Left lung (tissue), 10 donors: ENCODE measurements around the gene MAGEA6. TPM values are rescaled to one million over a fixed set of nuclear protein-coding genes. Genes with fewer than 3 reads are reported as not detected.

Experiments
- ATAC-seq: fragments of 200-7000 bp; cut with Tn5 transposase; one replicate; pipeline ENCODE4 v1.9.1; 2020; ENCODE audit warnings: moderate library complexity
- DNase-seq, 4 donors: peaks; one replicate each; pipeline ENCODE4 v3.0.0-alpha.2; 2013 to 2020
- H3K27ac ChIP-seq, 2 donors: fragments of 200-600 bp; sonication (generic) in 1 of 2; one replicate each; pipeline versions ENCODE4 v1.5.0 to v1.8.0; 2020 to 2021
- H3K27me3 ChIP-seq, 2 donors: fragments of 200-600 bp; sonication (generic) in 1 of 2; one replicate each; pipeline versions ENCODE4 v1.5.0 to v1.8.0; 2020 to 2021
- H3K36me3 ChIP-seq, 2 donors: fragments of 200-600 bp; sonication (generic) in 1 of 2; one replicate each; pipeline versions ENCODE4 v1.5.0 to v1.8.0; 2020 to 2021
- H3K4me1 ChIP-seq, 2 donors: fragments of 200-600 bp; one replicate each; pipeline ENCODE4 v1.8.0; 2021
- H3K4me3 ChIP-seq, 2 donors: fragments of 200-600 bp; sonication (generic) in 1 of 2; one replicate each; pipeline versions ENCODE4 v1.5.0 to v1.8.0; 2020 to 2021; ENCODE audit warnings: mild to moderate bottlenecking in 1 of 2
- H3K9me3 ChIP-seq, 2 donors: fragments of 200-600 bp; sonication (generic) in 1 of 2; one replicate each; pipeline versions ENCODE4 v1.5.0 to v1.8.0; 2020 to 2021
- CTCF ChIP-seq, 2 donors: fragments of 200-600 bp; sonication (generic) in 1 of 2; IDR thresholded peaks; one replicate each; pipeline versions ENCODE4 v1.5.0 to v1.8.0; 2021; ENCODE audit warnings: antibody characterized with exemption in 2 of 2
- intact Hi-C, 2 donors: fragments of 100-400 bp; cut with DNase I; formaldehyde crosslinking; loops; one replicate each; pipeline versions ENCODE4 v1.11.2 to v1.14.2; 2022
- polyA plus RNA-seq, 6 donors: library from polyadenylated mRNA; unstranded; fragments of 120-200 nt; gene quantifications; one replicate each; pipeline ENCODE4 v1.2.1, GENCODE V29; 2013; ENCODE audit not compliant: insufficient read length in 6 of 6
- total RNA-seq, 2 donors: library from RNA; stranded (reverse); fragmentation: NEBNext Ultra II Directional; extraction: Animal tissue kit (Norgen Biotek cat#: 25700); gene quantifications; one replicate each; pipeline ENCODE4 v1.2.1, GENCODE V29; 2021
- donor health status: DM: no; HTN: yes; CAD: no.
- donor health status: DM: no; HTN: no; CAD: no.

Gene MAGEA6
- total and polyA plus RNA-seq, 8 donors = not detected

- no peak for ATAC-seq
- Histone ChIP-seq H3K27ac (no peak within 1 kb of the TSS), H3K36me3 (no peaks in the 10 kb centered on the region), H3K9me3 (no peaks in the 10 kb centered on the region), H3K4me1 (no peaks in the 10 kb centered on the region), H3K27me3 (no peaks in the 10 kb centered on the region), H3K4me3 (no peak within 1 kb of the TSS)
- intact Hi-C loops = no loop called here
- DNase-seq = no peak
- no peak for TF ChIP-seq CTCF (IDR thresholded peaks at IDR 0.05)
Measured at GRCh38 chrX:152733261-152733975, 36.1 kb downstream of the MAGEA6 start, which contains the start of the genes CSAG1 and MAGEA12. CSAG1 (minus strand) TSS chrX:152733721; CDS start chrX:152732460, 1,261 bp downstream. MAGEA12 (plus strand) TSS chrX:152733757; CDS start chrX:152736162, 2,405 bp downstream.

GRCh38 chrX:152725409-152725808 is 44.1 kb downstream of the MAGEA6 start:
- TF ChIP-seq CTCF (IDR thresholded peaks at IDR 0.05) = no peak

More at GRCh38 chrX:152725409-152725808, 44.1 kb downstream of the MAGEA6 start:
- H3K4me3 ChIP-seq = no peak overlapping the region
- H3K27me3 ChIP-seq = no peaks in the 10 kb centered on the region
- ATAC-seq = no peak
- H3K36me3 ChIP-seq = no peaks in the 10 kb centered on the region
- no peak overlapping the region for H3K27ac ChIP-seq
- no peak for DNase-seq
- no peaks in the 10 kb centered on the region for H3K9me3 ChIP-seq
- H3K4me1 ChIP-seq = no peaks in the 10 kb centered on the region
- intact Hi-C loops = no loop called here

Other genes starting within 250 kb of the MAGEA6 start
- gene GABRQ, start 131.8 kb downstream of the MAGEA6 start, total RNA-seq = not detected
- gene GABRQ, start 131.8 kb downstream of the MAGEA6 start, polyA plus RNA-seq = 1 to 10 TPM in 1 of 6 donors, under 1 TPM in 5; 0.63 to 1.1 (median 0.88) TPM
- gene MAGEA3, start 70.9 kb downstream of the MAGEA6 start, total RNA-seq = not detected
- not detected for gene MAGEA3, start 70.9 kb downstream of the MAGEA6 start, polyA plus RNA-seq
- gene CSAG2, start 60.4 kb downstream of the MAGEA6 start, total RNA-seq = not detected
- gene CSAG2, start 60.4 kb downstream of the MAGEA6 start, polyA plus RNA-seq = not detected
- not detected for gene MAGEA2B, start 55.1 kb downstream of the MAGEA6 start, total RNA-seq
- gene MAGEA2B, start 55.1 kb downstream of the MAGEA6 start, polyA plus RNA-seq = not detected
- not detected for gene CSAG1, start 36.0 kb downstream of the MAGEA6 start, total RNA-seq
- not detected for gene CSAG1, start 36.0 kb downstream of the MAGEA6 start, polyA plus RNA-seq
- not detected for gene MAGEA12, start 35.9 kb downstream of the MAGEA6 start, total RNA-seq
- gene MAGEA12, start 35.9 kb downstream of the MAGEA6 start, polyA plus RNA-seq = not detected
- not detected for gene MAGEA2, start 15.8 kb downstream of the MAGEA6 start, total RNA-seq
- gene MAGEA2, start 15.8 kb downstream of the MAGEA6 start, polyA plus RNA-seq = not detected
- gene CSAG3, start 10.5 kb downstream of the MAGEA6 start, total RNA-seq = not detected
- not detected for gene CSAG3, start 10.5 kb downstream of the MAGEA6 start, polyA plus RNA-seq
- gene CETN2, start 61.1 kb upstream of the MAGEA6 start, total RNA-seq = 10 to 100 TPM; 33.5 to 37.2 TPM
- 10 to 100 TPM; 69.9 to 94.4 (median 84.1) TPM for gene CETN2, start 61.1 kb upstream of the MAGEA6 start, polyA plus RNA-seq
- 10 to 100 TPM; 21.1 to 42.5 TPM for gene NSDHL, start 61.4 kb upstream of the MAGEA6 start, total RNA-seq
- 10 to 100 TPM; 15.0 to 22.0 (median 17.8) TPM for gene NSDHL, start 61.4 kb upstream of the MAGEA6 start, polyA plus RNA-seq
- 10 to 100 TPM; 11.5 to 22.0 TPM for gene ZNF185, start 128.4 kb upstream of the MAGEA6 start, total RNA-seq
- gene ZNF185, start 128.4 kb upstream of the MAGEA6 start, polyA plus RNA-seq = 10 to 100 TPM; 16.1 to 26.2 (median 20.0) TPM
- not detected for gene PNMA5, start 224.4 kb upstream of the MAGEA6 start, total RNA-seq
- under 1 TPM; 0.07 to 0.17 (median 0.11) TPM for gene PNMA5, start 224.4 kb upstream of the MAGEA6 start, polyA plus RNA-seq